ENCODE results near the gene PAQR7.

The PAQR7 gene

DNA sequence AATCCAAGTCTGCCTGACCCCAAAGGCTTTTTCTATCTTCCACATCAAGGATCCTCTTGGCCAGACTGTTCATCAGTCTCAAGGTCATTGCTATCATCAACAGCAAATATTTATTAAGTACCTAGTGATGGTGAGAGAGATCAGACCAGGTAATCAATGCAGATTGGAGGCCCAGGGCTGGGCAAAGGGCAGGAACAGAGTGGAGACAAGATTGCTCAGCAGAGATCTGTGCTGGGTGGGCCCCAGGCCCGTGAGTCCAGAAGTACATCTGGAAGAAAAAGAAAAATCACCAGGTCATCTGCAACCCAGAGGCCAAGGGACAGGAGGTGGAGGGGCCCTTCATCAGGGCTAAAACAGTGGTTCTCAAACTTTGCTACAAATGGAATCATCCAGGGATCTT is 10.1 kb upstream of the PAQR7 start:
- H2AFZ ChIP-seq (ENCODE audit: low read depth, low read length, severe bottlenecking), result no peak overlapping the region
- no peak overlapping the region for H3K4me3 ChIP-seq (ENCODE audit: insufficient read depth, low read length, poor library complexity, severe bottlenecking)
- no peaks in the 10 kb centered on the region for H3K79me2 ChIP-seq (ENCODE audit: insufficient read depth, low read length)
- H3F3A ChIP-seq (ENCODE audit: insufficient read depth), result no peaks in the 10 kb centered on the region
- no peak overlapping the region for H3K27ac ChIP-seq (ENCODE audit: low read depth, low read length)
- no peaks in the 10 kb centered on the region for H3K9me3 ChIP-seq (ENCODE audit: insufficient read depth, low read length)
- no peaks in the 10 kb centered on the region for H3K9me2 ChIP-seq (replicated peaks; ENCODE audit: insufficient read depth, low read length)
- H3K4me2 ChIP-seq (ENCODE audit: low read depth, low read length, poor library complexity, severe bottlenecking), result no peak overlapping the region
- H3K27me3 ChIP-seq (ENCODE audit: low read length), result no peaks in the 10 kb centered on the region
- H4K20me1 ChIP-seq (ENCODE audit: low read depth, low read length), result no peaks in the 10 kb centered on the region
- no peak overlapping the region for H3K9ac ChIP-seq (ENCODE audit: low read length)
- TF ChIP-seq EZH2phosphoT487 (conservative IDR thresholded peaks at IDR 0.05; ENCODE audit: low read length), result no peak
- TF ChIP-seq, protein P1, sequence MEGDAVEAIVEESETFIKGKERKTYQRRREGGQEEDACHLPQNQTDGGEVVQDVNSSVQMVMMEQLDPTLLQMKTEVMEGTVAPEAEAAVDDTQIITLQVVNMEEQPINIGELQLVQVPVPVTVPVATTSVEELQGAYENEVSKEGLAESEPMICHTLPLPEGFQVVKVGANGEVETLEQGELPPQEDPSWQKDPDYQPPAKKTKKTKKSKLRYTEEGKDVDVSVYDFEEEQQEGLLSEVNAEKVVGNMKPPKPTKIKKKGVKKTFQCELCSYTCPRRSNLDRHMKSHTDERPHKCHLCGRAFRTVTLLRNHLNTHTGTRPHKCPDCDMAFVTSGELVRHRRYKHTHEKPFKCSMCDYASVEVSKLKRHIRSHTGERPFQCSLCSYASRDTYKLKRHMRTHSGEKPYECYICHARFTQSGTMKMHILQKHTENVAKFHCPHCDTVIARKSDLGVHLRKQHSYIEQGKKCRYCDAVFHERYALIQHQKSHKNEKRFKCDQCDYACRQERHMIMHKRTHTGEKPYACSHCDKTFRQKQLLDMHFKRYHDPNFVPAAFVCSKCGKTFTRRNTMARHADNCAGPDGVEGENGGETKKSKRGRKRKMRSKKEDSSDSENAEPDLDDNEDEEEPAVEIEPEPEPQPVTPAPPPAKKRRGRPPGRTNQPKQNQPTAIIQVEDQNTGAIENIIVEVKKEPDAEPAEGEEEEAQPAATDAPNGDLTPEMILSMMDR (IDR thresholded peaks at IDR 0.05; ENCODE audit: insufficient read depth, low read length, poor library complexity, severe bottlenecking), result no peak
- H3K36me3 ChIP-seq (ENCODE audit: low read length), result no peaks in the 10 kb centered on the region

DNA sequence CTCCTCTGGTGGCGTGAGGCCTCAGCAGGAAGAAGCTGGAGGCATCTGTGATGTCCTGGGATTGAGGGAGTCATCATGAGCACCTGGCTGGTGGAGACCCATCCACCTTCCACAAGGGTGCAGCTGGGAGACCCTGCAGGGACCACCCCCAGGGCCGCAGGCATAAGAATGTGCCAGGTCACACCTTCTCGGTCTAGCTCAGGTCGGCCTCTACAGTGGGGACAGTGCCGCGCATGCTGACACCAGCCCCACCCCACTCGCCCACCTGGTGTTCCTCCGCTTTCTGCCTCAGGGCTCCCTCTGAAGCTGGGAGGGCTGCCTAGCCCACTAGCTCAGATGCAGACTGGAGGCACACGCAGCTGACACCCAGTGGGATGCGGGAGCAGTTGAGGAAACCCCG is 5.8 kb upstream of the PAQR7 start:
- no peaks in the 10 kb centered on the region for H3K36me3 ChIP-seq (ENCODE audit: low read length)
- no peak for TF ChIP-seq EZH2phosphoT487 (conservative IDR thresholded peaks at IDR 0.05; ENCODE audit: low read length)
- TF ChIP-seq, protein P1 (IDR thresholded peaks at IDR 0.05; ENCODE audit: insufficient read depth, low read length, poor library complexity, severe bottlenecking), result no peak
- H3K79me2 ChIP-seq (ENCODE audit: insufficient read depth, low read length), result no peaks in the 10 kb centered on the region
- no peak overlapping the region for H3K9ac ChIP-seq (ENCODE audit: low read length)
- H3K4me2 ChIP-seq (ENCODE audit: low read depth, low read length, poor library complexity, severe bottlenecking), result no peak overlapping the region
- H3K27ac ChIP-seq (ENCODE audit: low read depth, low read length), result no peak overlapping the region
- no peaks in the 10 kb centered on the region for H3K27me3 ChIP-seq (ENCODE audit: low read length)
- H3K4me3 ChIP-seq (ENCODE audit: insufficient read depth, low read length, poor library complexity, severe bottlenecking), result no peak overlapping the region
- no peak overlapping the region for H2AFZ ChIP-seq (ENCODE audit: low read depth, low read length, severe bottlenecking)
- H3K9me2 ChIP-seq (replicated peaks; ENCODE audit: insufficient read depth, low read length), result no peaks in the 10 kb centered on the region
- no peaks in the 10 kb centered on the region for H4K20me1 ChIP-seq (ENCODE audit: low read depth, low read length)
- H3F3A ChIP-seq (ENCODE audit: insufficient read depth), result no peaks in the 10 kb centered on the region
- no peaks in the 10 kb centered on the region for H3K9me3 ChIP-seq (ENCODE audit: insufficient read depth, low read length)

DNA sequence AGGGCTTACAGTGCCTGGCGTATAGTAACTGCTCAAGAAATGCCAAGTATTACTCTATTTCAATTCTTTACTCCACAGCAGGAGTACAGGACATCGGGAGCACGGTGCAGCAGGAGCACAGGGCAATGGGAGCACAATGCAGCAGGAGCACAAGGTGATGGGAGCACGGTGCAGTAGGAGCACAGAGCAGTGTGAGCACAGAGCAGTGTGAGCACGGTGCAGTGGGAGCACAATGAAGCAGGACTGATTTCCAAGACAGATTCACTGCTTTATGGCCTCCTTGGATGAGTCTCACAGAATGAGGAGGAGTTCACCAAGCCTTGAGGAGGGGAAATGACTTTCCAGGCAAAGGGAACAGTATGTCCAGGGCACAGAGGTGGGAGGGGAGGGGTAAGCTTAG is 5.0 kb upstream of the PAQR7 start:
- Histone ChIP-seq H3K4me3 (ENCODE audit: insufficient read depth, low read length, poor library complexity, severe bottlenecking) (no peak overlapping the region), H3K9me2 (replicated peaks; ENCODE audit: insufficient read depth, low read length) (no peaks in the 10 kb centered on the region), H3K9me3 (ENCODE audit: insufficient read depth, low read length) (no peaks in the 10 kb centered on the region), H3K27ac (ENCODE audit: low read depth, low read length) (no peak overlapping the region), H3K36me3 (ENCODE audit: low read length) (no peaks in the 10 kb centered on the region), H2AFZ (ENCODE audit: low read depth, low read length, severe bottlenecking) (no peak overlapping the region), H4K20me1 (ENCODE audit: low read depth, low read length) (no peaks in the 10 kb centered on the region), H3F3A (ENCODE audit: insufficient read depth) (no peaks in the 10 kb centered on the region), H3K27me3 (ENCODE audit: low read length) (no peaks in the 10 kb centered on the region), H3K4me2 (ENCODE audit: low read depth, low read length, poor library complexity, severe bottlenecking) (no peak overlapping the region), H3K9ac (ENCODE audit: low read length) (no peak overlapping the region), H3K79me2 (ENCODE audit: insufficient read depth, low read length) (no peaks in the 10 kb centered on the region)
- TF ChIP-seq, protein P1 (IDR thresholded peaks at IDR 0.05; ENCODE audit: insufficient read depth, low read length, poor library complexity, severe bottlenecking), result no peak
- no peak for TF ChIP-seq EZH2phosphoT487 (conservative IDR thresholded peaks at IDR 0.05; ENCODE audit: low read length)
